ENCODE measurements around the gene ARNT2.

DNA sequence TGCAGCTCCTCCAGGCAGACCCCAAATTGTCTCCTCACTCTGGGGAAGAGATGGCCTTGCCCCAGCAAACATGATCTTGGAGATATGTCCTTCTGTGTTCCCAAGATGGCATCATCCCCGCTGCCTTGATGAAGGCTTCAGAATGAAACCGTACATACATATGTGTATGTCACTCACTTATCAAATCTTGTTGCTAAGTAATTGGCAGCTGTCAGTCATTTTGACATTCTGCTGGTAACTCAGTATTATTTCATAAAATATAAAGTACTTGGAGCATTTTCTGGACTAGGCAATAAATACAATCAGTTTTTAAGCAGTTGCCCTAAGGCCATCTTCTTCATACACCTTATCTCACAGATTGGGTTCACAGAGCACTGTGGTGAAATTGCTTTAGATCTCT lies 62.4 kb downstream of the ARNT2 start:
- TF ChIP-seq, protein P1, sequence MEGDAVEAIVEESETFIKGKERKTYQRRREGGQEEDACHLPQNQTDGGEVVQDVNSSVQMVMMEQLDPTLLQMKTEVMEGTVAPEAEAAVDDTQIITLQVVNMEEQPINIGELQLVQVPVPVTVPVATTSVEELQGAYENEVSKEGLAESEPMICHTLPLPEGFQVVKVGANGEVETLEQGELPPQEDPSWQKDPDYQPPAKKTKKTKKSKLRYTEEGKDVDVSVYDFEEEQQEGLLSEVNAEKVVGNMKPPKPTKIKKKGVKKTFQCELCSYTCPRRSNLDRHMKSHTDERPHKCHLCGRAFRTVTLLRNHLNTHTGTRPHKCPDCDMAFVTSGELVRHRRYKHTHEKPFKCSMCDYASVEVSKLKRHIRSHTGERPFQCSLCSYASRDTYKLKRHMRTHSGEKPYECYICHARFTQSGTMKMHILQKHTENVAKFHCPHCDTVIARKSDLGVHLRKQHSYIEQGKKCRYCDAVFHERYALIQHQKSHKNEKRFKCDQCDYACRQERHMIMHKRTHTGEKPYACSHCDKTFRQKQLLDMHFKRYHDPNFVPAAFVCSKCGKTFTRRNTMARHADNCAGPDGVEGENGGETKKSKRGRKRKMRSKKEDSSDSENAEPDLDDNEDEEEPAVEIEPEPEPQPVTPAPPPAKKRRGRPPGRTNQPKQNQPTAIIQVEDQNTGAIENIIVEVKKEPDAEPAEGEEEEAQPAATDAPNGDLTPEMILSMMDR (IDR thresholded peaks at IDR 0.05) = no peak
- no peak for TF ChIP-seq POLR2A (IDR thresholded peaks at IDR 0.05)
